Activated CD8-positive, alpha-beta memory T cell treated with anti-CD3 and anti-CD28 coated beads, Interleukin-2, amount 50 U/mL, for 4 hours (primary cell): ENCODE measurements around the gene FASTKD1.

Experiments
- DNase-seq: peaks from one replicate; pipeline ENCODE4 v3.0.0-alpha.2; 2020

Gene FASTKD1

DNA sequence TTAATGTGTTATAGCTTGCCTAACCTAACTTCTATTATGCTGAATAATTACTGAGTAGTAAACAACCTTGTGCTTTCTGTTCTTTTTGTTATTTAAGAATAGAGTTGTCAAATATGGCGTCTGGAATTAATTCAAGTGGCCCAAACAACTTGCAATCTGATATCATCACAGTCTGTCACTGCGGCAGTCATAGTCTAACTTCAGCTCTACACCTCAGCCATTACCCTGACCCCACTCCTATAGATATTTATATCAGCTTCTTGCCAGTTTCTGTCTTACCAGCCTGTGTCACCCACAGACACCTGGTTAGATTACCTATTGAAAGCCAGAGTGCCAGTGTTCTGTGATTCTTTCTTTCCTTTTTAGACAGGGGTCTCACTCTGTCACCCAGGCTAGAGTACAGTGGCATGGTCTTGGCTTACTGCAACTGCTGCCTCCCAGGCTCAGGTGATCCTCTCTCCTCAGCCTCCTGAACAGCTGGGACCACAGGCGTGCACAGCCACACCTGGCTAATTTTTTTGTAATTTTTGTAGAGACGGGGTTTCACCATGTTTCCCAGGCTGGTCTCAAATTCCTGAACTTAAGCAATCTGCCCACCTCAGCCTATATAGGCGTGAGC, 78.2 kb downstream of the FASTKD1 start:
- no peak for DNase-seq

DNA sequence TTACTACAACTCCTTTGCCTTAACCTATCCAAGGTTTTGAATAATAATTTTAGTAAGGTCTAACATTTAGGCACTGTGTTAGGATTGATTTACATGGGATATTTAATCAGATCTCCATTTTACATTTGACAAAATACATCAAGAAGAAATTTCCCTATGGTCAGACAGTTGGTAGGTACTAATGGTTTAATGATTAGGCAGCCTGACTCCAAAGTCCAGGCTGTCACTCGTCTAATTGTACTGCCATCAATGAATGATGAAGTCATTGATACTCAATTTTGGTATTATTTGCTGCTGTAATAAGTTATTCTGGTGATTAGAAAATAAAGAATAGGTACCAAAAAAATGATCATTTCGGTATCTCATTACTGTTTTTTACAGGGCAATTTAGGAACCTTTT, 80.3 kb downstream of the FASTKD1 start:
- DNase-seq = no peak

DNA sequence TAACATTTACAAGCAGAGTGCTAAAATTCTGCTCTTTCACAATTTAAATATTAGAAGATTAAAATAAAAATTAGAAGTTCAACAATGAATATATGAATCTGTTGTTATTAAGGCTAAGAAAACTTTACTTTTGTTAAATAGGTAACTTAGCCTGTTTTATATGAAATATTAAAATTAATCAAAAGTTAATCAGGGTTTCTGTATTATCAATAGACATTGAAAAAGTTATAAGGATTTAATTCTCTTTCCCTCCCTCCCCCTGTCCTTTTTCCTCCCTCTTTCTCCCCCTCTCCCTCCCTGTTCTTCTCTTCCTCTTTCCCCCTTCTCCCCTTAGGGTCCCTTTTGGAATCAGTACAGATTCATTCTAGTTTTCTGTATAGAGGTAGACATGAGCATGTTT, 82.3 kb downstream of the FASTKD1 start:
- DNase-seq = no peak

GRCh38 chr2:169490834-169491233, 82.8 kb downstream of the FASTKD1 start:
- DNase-seq = no peak

- DNase-seq = no peak
Observed at GRCh38 chr2:169486487-169486886, 87.2 kb downstream of the FASTKD1 start.

GRCh38 chr2:169485650-169486138, 88.0 kb downstream of the FASTKD1 start:
- no peak for DNase-seq

GRCh38 chr2:169480079-169480465, 93.6 kb downstream of the FASTKD1 start:
- no peak for DNase-seq
